ENCODE results near the gene GALNT2.

GALNT2 gene

GRCh38 chr1:230289350-230289644 lies 222.3 kb downstream of the GALNT2 start:
- no peak for TF ChIP-seq CTCF (IDR thresholded peaks at IDR 0.05; ENCODE audit: low read depth, low read length, missing control alignments)
- no peak overlapping the region for H3K4me3 ChIP-seq (ENCODE audit: low read depth, low read length)
- DNase-seq (ENCODE audit: low read depth) = no peak
- in situ Hi-C loops (cut with HindIII; ENCODE audit: low sequenced_read_pairs) = no loop called here

- H3K4me3 ChIP-seq (ENCODE audit: low read depth, low read length) = no peak overlapping the region
- in situ Hi-C loops (cut with HindIII; ENCODE audit: low sequenced_read_pairs) = no loop called here
- DNase-seq (ENCODE audit: low read depth) = no peak
- TF ChIP-seq CTCF (IDR thresholded peaks at IDR 0.05; ENCODE audit: low read depth, low read length, missing control alignments) = no peak
Observed at GRCh38 chr1:230291731-230292620, 224.9 kb downstream of the GALNT2 start.

DNA sequence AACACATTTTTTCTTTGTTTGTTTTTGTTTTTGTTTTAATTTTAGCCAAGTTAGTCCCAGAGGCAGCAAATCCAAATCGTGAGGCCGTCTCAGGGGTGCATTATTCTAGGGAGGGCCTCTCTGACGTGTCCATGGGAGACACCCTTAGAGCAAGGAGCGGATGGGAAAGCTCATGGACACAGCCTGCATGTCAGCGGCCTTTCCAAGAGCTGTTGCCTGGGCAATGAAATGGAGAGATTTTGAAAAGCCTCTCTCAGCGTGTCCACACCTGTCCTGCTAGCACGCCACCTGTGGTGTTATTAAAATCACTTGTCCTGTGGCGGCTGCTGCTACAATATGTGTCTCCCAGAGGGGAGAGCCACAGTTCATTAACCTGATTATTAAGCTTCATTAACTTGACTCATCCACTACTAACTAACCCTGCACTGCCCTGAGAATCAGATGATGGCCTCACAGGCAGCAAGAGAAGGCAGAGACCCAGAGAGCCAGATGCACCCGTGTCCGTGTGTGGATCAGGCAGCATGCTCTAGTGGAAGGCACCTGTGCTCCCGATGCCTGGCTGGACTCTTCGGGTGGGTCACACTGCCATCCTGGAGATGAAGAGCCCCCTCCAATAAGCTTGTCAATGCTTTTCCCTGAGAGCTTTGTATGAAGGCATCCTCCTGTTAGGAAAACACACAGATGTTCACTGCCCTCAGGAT lies 225.8 kb downstream of the GALNT2 start:
- TF ChIP-seq CTCF (IDR thresholded peaks at IDR 0.05; ENCODE audit: low read depth, low read length, missing control alignments) = no peak
- DNase-seq (ENCODE audit: low read depth) = no peak
- no peak overlapping the region for H3K4me3 ChIP-seq (ENCODE audit: low read depth, low read length)
- in situ Hi-C loops (cut with HindIII; ENCODE audit: low sequenced_read_pairs) = no loop called here

DNA sequence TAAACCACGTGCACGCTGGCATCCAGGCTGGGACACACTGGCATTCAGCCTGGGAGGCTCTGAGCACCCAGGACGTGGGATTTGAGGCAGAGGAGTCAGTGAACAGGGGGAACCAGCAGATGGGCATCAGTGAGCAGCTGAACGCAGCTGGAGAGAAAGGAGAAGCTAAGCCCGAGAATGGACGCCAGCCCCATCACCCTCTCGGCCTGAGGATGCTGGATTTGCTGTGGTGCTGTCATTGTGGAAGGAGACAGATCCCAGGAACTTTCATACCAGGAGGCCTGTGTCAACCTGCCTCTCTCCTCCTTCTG lies 226.3 kb downstream of the GALNT2 start:
- no peak for TF ChIP-seq CTCF (IDR thresholded peaks at IDR 0.05; ENCODE audit: low read depth, low read length, missing control alignments)
- no peak overlapping the region for H3K4me3 ChIP-seq (ENCODE audit: low read depth, low read length)
- in situ Hi-C loops (cut with HindIII; ENCODE audit: low sequenced_read_pairs) = no loop called here
- DNase-seq (ENCODE audit: low read depth) = no peak

GRCh38 chr1:230295367-230295766 lies 228.3 kb downstream of the GALNT2 start:
- in situ Hi-C loops (cut with HindIII; ENCODE audit: low sequenced_read_pairs) = no loop called here
- DNase-seq (ENCODE audit: low read depth) = no peak
- TF ChIP-seq CTCF (IDR thresholded peaks at IDR 0.05; ENCODE audit: low read depth, low read length, missing control alignments) = no peak
- H3K4me3 ChIP-seq (ENCODE audit: low read depth, low read length) = no peak overlapping the region

DNA sequence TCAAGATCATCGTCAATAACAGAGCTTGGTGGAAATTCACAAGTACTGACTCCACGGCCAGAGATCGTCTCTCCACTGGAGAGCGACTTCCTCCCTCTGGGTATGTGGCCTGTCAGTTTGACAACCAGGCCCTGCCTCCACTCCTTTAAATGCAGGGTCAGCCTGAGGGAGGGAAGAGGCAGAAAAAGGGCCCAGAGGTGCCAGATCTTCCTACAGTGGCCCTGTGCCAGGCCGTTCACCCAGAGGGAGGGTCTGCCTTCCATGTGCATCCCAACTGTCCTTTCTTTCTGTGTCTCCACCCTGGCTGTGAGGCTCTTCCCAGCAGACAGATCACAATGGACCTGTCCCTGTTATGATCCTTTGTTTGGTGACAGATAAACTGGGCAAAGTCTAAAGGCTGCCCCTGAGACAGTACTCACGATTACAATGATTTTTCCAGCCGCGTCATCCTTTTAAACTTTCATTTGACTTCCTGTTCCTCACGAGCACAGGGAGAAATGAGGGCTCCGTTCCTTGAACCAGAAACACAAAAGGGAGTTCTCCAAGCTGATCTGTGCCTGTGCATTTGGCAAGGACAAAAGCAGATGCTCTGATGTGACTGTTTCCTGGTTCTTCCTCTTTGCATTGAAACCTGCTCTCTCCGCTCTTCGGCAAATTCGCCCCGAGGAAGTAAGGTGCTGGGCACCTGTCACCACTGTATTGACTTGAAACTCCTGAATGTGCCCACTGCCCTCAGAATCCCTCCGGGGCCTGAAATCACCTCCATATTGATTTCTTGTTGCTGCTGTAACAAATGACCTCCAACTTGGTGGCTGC lies 232.4 kb downstream of the GALNT2 start:
- in situ Hi-C loops (cut with HindIII; ENCODE audit: low sequenced_read_pairs) = no loop called here
- no peak for DNase-seq (ENCODE audit: low read depth)
- no peak overlapping the region for H3K4me3 ChIP-seq (ENCODE audit: low read depth, low read length)
- TF ChIP-seq CTCF (IDR thresholded peaks at IDR 0.05; ENCODE audit: low read depth, low read length, missing control alignments) = no peak
